H9 (cell line): Measurements from ENCODE around the gene GLB1L. TPM values are rescaled to one million over a fixed set of nuclear protein-coding genes. Genes with fewer than 3 reads are reported as not detected.

Experiments
- DNase-seq: peaks from one replicate; pipeline ENCODE4 v3.0.0-alpha.2; 2017
- H2AFZ ChIP-seq: one replicate; pipeline ENCODE4 v1.6.1; 2013; ENCODE audit warnings: mild to moderate bottlenecking, low read length, control low read depth, moderate library complexity
- H2AK5ac ChIP-seq: 2 replicates; pipeline ENCODE4 v1.6.1; 2013; ENCODE audit warnings: low read length, control low read depth, mixed read lengths; ENCODE audit not compliant: insufficient read length
- H2BK120ac ChIP-seq: one replicate; pipeline ENCODE4 v1.6.1; 2013; ENCODE audit warnings: low read depth, mild to moderate bottlenecking, low read length, control low read depth, inconsistent platforms; ENCODE audit not compliant: poor library complexity, severe bottlenecking
- H2BK12ac ChIP-seq: 2 replicates; pipeline ENCODE4 v1.6.1; 2013; ENCODE audit warnings: low read length, control low read depth, mixed read lengths, low read depth; ENCODE audit not compliant: insufficient read length
- H2BK15ac ChIP-seq: 2 replicates; pipeline ENCODE4 v1.6.1; 2013; ENCODE audit warnings: low read depth, low read length, control low read depth
- H2BK20ac ChIP-seq: one replicate; pipeline ENCODE4 v1.6.1; 2013; ENCODE audit warnings: low read depth, mild to moderate bottlenecking, low read length, control low read depth, inconsistent platforms; ENCODE audit not compliant: poor library complexity, severe bottlenecking
- H2BK5ac ChIP-seq: 2 replicates; pipeline ENCODE4 v1.6.1; 2013; ENCODE audit warnings: low read length, control low read depth, mixed read lengths; ENCODE audit not compliant: insufficient read length
- H3K14ac ChIP-seq: 2 replicates; pipeline ENCODE4 v1.6.1; 2013; ENCODE audit warnings: low read length, control low read depth; ENCODE audit not compliant: insufficient read depth
- H3K18ac ChIP-seq: 2 replicates; pipeline ENCODE4 v1.6.1; 2013; ENCODE audit warnings: low read depth, mild to moderate bottlenecking, mixed read lengths, low read length, control low read depth; ENCODE audit not compliant: insufficient read length
- H3K23ac ChIP-seq: 2 replicates; pipeline ENCODE4 v1.6.1; 2013; ENCODE audit warnings: low read length, control low read depth, mixed read lengths, low read depth; ENCODE audit not compliant: insufficient read length
- H3K23me2 ChIP-seq: 2 replicates; pipeline ENCODE4 v1.6.1; 2013; ENCODE audit warnings: low read depth, mild to moderate bottlenecking, mixed read lengths, low read length, control low read depth; ENCODE audit not compliant: insufficient read length, poor library complexity, severe bottlenecking
- H3K27ac ChIP-seq: 2 replicates; pipeline ENCODE4 v1.5.1; 2013; ENCODE audit warnings: low read length, control low read depth, mixed read lengths, low read depth; ENCODE audit not compliant: insufficient read length
- H3K27me3 ChIP-seq: 2 replicates; pipeline ENCODE4 v1.6.1; 2013; ENCODE audit warnings: low read length, control low read depth, inconsistent platforms; ENCODE audit not compliant: insufficient read depth
- H3K4ac ChIP-seq: 2 replicates; pipeline ENCODE4 v1.6.1; 2013; ENCODE audit warnings: low read depth, mild to moderate bottlenecking, control low read depth, inconsistent platforms, low read length, moderate library complexity
- H3K4me1 ChIP-seq: 2 replicates; pipeline ENCODE4 v1.6.1; 2013; ENCODE audit warnings: low read length, control low read depth, inconsistent platforms; ENCODE audit not compliant: insufficient read depth
- H3K4me2 ChIP-seq: 2 replicates; pipeline ENCODE4 v1.6.1; 2013; ENCODE audit warnings: low read length, control low read depth, mixed read lengths; ENCODE audit not compliant: insufficient read length, insufficient read depth
- H3K56ac ChIP-seq: 2 replicates; pipeline ENCODE4 v1.6.1; 2013; ENCODE audit warnings: low read depth, mild to moderate bottlenecking, mixed read lengths, low read length, control low read depth; ENCODE audit not compliant: insufficient read length
- H3K79me1 ChIP-seq: 2 replicates; pipeline ENCODE4 v1.6.1; 2013; ENCODE audit warnings: low read depth, mild to moderate bottlenecking, moderate library complexity, low read length, control low read depth, inconsistent platforms; ENCODE audit not compliant: insufficient read depth, poor library complexity, severe bottlenecking
- H3K79me2 ChIP-seq: 2 replicates; pipeline ENCODE4 v1.6.1; 2013; ENCODE audit warnings: low read length, control low read depth, inconsistent platforms; ENCODE audit not compliant: insufficient read depth
- H3K9ac ChIP-seq: 2 replicates; pipeline ENCODE4 v1.6.1; 2013; ENCODE audit warnings: low read length, control low read depth, mixed read lengths; ENCODE audit not compliant: insufficient read length; ENCODE audit errors: extremely low read depth
- H3K9me3 ChIP-seq: one replicate; pipeline ENCODE4 v1.6.1; 2013; ENCODE audit warnings: low read depth, low read length, inconsistent platforms; ENCODE audit not compliant: control insufficient read depth
- H3T11ph ChIP-seq: one replicate; pipeline ENCODE4 v1.6.1; 2013; ENCODE audit warnings: mild to moderate bottlenecking, low read length, control low read depth, inconsistent platforms
- H4K20me1 ChIP-seq: one replicate; pipeline ENCODE4 v1.6.1; 2013; ENCODE audit not compliant: control insufficient read depth, insufficient read length, insufficient read depth
- H4K5ac ChIP-seq: 2 replicates; pipeline ENCODE4 v1.6.1; 2013; ENCODE audit warnings: low read depth, mild to moderate bottlenecking, mixed read lengths, low read length, control low read depth; ENCODE audit not compliant: insufficient read length
- H4K8ac ChIP-seq: replicated peaks from 2 replicates; pipeline ENCODE4 v1.6.1; 2013; ENCODE audit warnings: low read length, control low read depth, mixed read lengths, low read depth; ENCODE audit not compliant: insufficient read length
- H4K91ac ChIP-seq: 2 replicates; pipeline ENCODE4 v1.6.1; 2013; ENCODE audit warnings: low read depth, mild to moderate bottlenecking, moderate library complexity, mixed read lengths, low read length, control low read depth; ENCODE audit not compliant: insufficient read length
- H3K27ac Mint-ChIP-seq, 3 experiments: 2 replicates in 2 of 3; 3 replicates in 1 of 3; pipeline ENCODE4 v1.8.0; 2020 to 2021; ENCODE audit warnings: mixed read lengths in 3 of 3, mild to moderate bottlenecking in 1 of 3, moderate library complexity in 1 of 3
- H3K27me3 Mint-ChIP-seq: 2 replicates; pipeline ENCODE4 v1.8.0; 2021; ENCODE audit warnings: low read depth, mild to moderate bottlenecking, moderate library complexity, mixed read lengths
- H3K36me3 Mint-ChIP-seq, 3 experiments: 2 replicates in 2 of 3; 3 replicates in 1 of 3; pipeline ENCODE4 v1.8.0; 2020 to 2021; ENCODE audit warnings: low read depth in 3 of 3, mixed read lengths in 3 of 3; ENCODE audit not compliant: insufficient read depth in 1 of 3
- H3K4me1 Mint-ChIP-seq, 2 experiments: 2 replicates each; pipeline ENCODE4 v1.8.0; 2020; ENCODE audit warnings: mixed read lengths in 2 of 2
- H3K4me3 Mint-ChIP-seq, 2 experiments: 2 replicates in 1 of 2; 3 replicates in 1 of 2; pipeline ENCODE4 v1.8.0; 2020 to 2021; ENCODE audit warnings: mild to moderate bottlenecking in 2 of 2, mixed read lengths in 2 of 2, moderate library complexity in 1 of 2
- H3K9me3 Mint-ChIP-seq, 2 experiments: 2 replicates in 1 of 2; 3 replicates in 1 of 2; pipeline ENCODE4 v1.8.0; 2020; ENCODE audit warnings: mild to moderate bottlenecking in 2 of 2, mixed read lengths in 2 of 2, moderate library complexity in 1 of 2
- WGBS: extraction: QIAGEN DNeasy Blood & Tissue Kit; methylation state at CpG from one replicate; pipeline ENCODE4 v1.1.7; 2013; ENCODE audit warnings: missing lambda C conversion rate, low lambda C conversion rate, mixed read lengths; ENCODE audit not compliant: insufficient read length; ENCODE audit errors: extremely low coverage; 5-methylcytosine and 5-hydroxymethylcytosine counted together
- total RNA-seq: library from RNA; stranded (reverse); gene quantifications from 2 replicates; pipeline ENCODE4 v1.2.1, GENCODE V29; 2021
- TF ChIP-seq, protein P1 (sequence below): fragments of 200-600 bp; sonication (generic); conservative IDR thresholded peaks from 3 replicates; pipeline ENCODE4 v1.8.0; 2021; ENCODE audit warnings: antibody characterized with exemption, mild to moderate bottlenecking

The GLB1L gene
- total RNA-seq, 1 experiment from 2014 or later, result 6.5 TPM

DNA sequence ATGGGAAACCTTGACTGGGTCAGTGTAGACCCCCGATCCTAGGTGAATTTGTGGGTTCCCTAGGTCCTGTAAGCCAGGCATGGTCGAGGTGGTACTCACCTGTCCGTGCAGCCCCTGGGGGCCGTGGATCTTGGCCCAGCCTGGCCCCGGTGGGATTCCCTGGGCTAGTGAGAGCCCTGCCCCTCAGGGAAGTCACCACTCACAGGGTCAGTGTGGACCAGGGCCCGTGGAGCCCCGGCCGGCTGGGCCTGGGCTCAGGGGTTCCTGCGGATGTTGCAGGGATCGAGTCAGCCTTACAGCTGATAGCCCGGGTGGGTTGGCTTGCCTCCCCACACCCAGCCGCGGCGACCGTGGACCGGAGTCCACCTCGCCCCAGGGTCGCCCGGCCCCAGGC lies 16.3 kb downstream of the GLB1L start:
- Mint-ChIP-seq H3K27ac (peak overlapping the region in 1 of 3 experiments; percentile 40; a peak in 1 of 7 replicates), H3K4me1 (peaks cover 11% of the 10 kb centered on the region in 2 experiments), H3K9me3 (no peaks in the 10 kb centered on the region; a peak in 1 of 5 replicates), H3K4me3 (peak overlapping the region; percentile 81 to 99), H3K36me3 (peaks cover 22 to 54% (median 48%) of the 10 kb centered on the region in 3 experiments), H3K27me3 (no peaks in the 10 kb centered on the region)
- Histone ChIP-seq H3T11ph (no peak overlapping the region), H3K14ac (no peak overlapping the region; the same call in 1 of the 2 replicates), H4K91ac (no peak overlapping the region), H3K4ac (no peak overlapping the region), H3K9me3 (no peaks in the 10 kb centered on the region), H2BK120ac (no peak overlapping the region), H3K4me1 (no peaks in the 10 kb centered on the region), H2BK12ac (no peak overlapping the region), H3K23ac (no peak overlapping the region), H2BK5ac (no peak overlapping the region), H4K8ac (no peak overlapping the region), H3K4me2 (peak overlapping the region; percentile 65), H4K5ac (no peak overlapping the region), H2BK15ac (no peak overlapping the region), H2AK5ac (no peak overlapping the region), H3K27ac (no peak overlapping the region), H4K20me1 (no peaks in the 10 kb centered on the region), H3K79me2 (0 out of 2 replicates have a peak, but pooled peaks cover 2% of the 10 kb centered on the region), H3K23me2 (no peaks in the 10 kb centered on the region), H3K56ac (no peak overlapping the region), H2AFZ (no peak overlapping the region), H2BK20ac (no peak overlapping the region), H3K27me3 (no peaks in the 10 kb centered on the region), H3K18ac (no peak overlapping the region), H3K79me1 (no peaks in the 10 kb centered on the region), H3K9ac (peak overlapping the region; percentile 74)
- no CpG with 5 or more reads among the region's 19 CpGs for WGBS
- TF ChIP-seq, protein P1, sequence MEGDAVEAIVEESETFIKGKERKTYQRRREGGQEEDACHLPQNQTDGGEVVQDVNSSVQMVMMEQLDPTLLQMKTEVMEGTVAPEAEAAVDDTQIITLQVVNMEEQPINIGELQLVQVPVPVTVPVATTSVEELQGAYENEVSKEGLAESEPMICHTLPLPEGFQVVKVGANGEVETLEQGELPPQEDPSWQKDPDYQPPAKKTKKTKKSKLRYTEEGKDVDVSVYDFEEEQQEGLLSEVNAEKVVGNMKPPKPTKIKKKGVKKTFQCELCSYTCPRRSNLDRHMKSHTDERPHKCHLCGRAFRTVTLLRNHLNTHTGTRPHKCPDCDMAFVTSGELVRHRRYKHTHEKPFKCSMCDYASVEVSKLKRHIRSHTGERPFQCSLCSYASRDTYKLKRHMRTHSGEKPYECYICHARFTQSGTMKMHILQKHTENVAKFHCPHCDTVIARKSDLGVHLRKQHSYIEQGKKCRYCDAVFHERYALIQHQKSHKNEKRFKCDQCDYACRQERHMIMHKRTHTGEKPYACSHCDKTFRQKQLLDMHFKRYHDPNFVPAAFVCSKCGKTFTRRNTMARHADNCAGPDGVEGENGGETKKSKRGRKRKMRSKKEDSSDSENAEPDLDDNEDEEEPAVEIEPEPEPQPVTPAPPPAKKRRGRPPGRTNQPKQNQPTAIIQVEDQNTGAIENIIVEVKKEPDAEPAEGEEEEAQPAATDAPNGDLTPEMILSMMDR, result no peak
- DNase-seq, result no peak
